HEK293T (cell line): Measurements from ENCODE around the gene SLC9A9.

ENCODE experiments used
- BHLHE40 ChIP-seq: fragments of 450-650 bp; IDR thresholded peaks from 2 replicates; pipeline ENCODE4 v1.6.1; 2016; ENCODE audit warnings: mild to moderate bottlenecking, moderate library complexity, borderline replicate concordance
- ELF4 ChIP-seq: fragments of 450-650 bp; IDR thresholded peaks from 2 replicates; pipeline ENCODE4 v1.6.1; 2017; ENCODE audit warnings: antibody characterized with exemption
- FOXK2 ChIP-seq: fragments of 450-650 bp; IDR thresholded peaks from 2 replicates; pipeline ENCODE4 v1.6.1; 2016; ENCODE audit warnings: mild to moderate bottlenecking
- FOXM1 ChIP-seq: fragments of 450-650 bp; IDR thresholded peaks from 2 replicates; pipeline ENCODE4 v1.6.1; 2017; ENCODE audit warnings: mild to moderate bottlenecking, borderline replicate concordance
- LEF1 ChIP-seq: fragments of 450-650 bp; IDR thresholded peaks from 2 replicates; pipeline ENCODE4 v1.6.1; 2017; ENCODE audit warnings: mild to moderate bottlenecking, borderline replicate concordance
- SP1 ChIP-seq: fragments of 450-650 bp; IDR thresholded peaks from 2 replicates; pipeline ENCODE4 v1.6.1; 2017
- TARDBP ChIP-seq: fragments of 450-650 bp; IDR thresholded peaks from 2 replicates; pipeline ENCODE4 v1.6.1; 2016
- ZNF384 ChIP-seq: fragments of 450-650 bp; IDR thresholded peaks from 2 replicates; pipeline ENCODE4 v1.6.1; 2016

DNA sequence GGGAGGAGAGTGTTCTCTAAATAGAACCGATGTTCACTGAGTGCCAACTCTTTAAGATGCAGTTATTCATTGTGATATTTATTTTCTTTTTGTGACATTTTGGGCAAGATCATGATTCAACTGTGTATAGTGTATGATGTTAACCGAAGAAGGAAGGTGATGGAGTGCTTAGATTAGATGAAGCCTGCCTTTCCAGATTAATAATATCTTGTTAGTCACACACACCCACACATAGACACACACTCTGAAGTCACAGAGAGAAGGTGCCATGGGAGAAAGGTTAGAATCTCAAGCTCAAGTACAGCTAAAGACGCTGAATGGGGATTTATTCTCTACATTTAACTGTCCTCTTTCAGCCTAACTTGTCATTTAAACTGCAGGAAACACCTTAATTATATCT lies 77.0 kb downstream of the SLC9A9 start:
- no peak for TF ChIP-seq FOXK2
- TF ChIP-seq BHLHE40: no peak
- no peak for TF ChIP-seq TARDBP
- no peak for TF ChIP-seq LEF1
- TF ChIP-seq SP1: no peak
- TF ChIP-seq ELF4: no peak
- no peak for TF ChIP-seq FOXM1
- no peak for TF ChIP-seq ZNF384
